ENCODE data around the gene LGMN.
A peak's percentile ranks its signal among the peaks of the same experiment; 100 is the strongest.
"Not testable (repeated sequence)": the region's sequence is repeated elsewhere in the genome, so short reads cannot be mapped to it uniquely, and the experiment has no call there.

LGMN gene

GRCh38 chr14:92750222-92750728 is 1.8 kb upstream of the LGMN start:
- not testable (repeated sequence) for H3K9me3 ChIP-seq (ENCODE audit: control insufficient read depth, low read length); H3K36me3 ChIP-seq (ENCODE audit: control insufficient read depth, insufficient read depth, low read length); H3K4me1 ChIP-seq (ENCODE audit: control insufficient read depth, insufficient read depth, low read length, poor library complexity, severe bottlenecking); H3K27me3 ChIP-seq (replicated peaks; ENCODE audit: control insufficient read depth, insufficient read depth, low read length, poor library complexity, severe bottlenecking); H3K27ac ChIP-seq (ENCODE audit: insufficient read depth, low read length, poor library complexity, severe bottlenecking)
- peak overlapping the region; percentile 33 for H3K4me3 ChIP-seq (ENCODE audit: insufficient read depth, low read depth, low read length, poor library complexity, severe bottlenecking)
- peak; percentile 5 to 27 (median 7) for DNase-seq

DNA sequence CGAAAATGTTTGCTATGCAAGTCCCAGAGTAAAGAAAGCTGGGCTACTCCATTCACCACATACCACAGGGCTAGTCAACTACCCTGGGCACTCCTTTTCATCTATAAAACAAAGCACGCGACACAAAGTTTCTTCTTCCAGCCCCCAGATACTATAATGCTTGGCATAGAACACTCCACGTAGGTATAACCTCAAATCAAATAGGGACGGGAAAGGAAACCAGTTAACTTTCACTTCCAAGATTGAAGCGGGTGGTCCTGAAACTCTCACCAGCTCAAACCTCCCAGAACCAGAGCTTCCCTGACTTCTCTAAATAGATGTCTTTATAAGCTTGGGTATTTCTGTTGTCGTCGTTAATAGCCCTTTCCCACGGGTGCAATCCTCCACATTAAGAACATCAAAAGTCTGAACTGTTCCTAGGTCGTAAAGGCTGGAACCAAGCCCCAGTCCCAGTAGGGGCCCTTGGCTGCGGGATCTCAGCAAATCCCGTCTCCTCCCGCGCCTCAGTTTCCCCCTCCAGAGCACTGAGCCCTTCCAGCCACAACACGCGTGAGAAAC is 647 bp downstream of the LGMN start:
- Histone ChIP-seq H3K4me3 (ENCODE audit: insufficient read depth, low read depth, low read length, poor library complexity, severe bottlenecking) (peak overlapping the region; percentile 69), H3K9me3 (ENCODE audit: control insufficient read depth, low read length) (no peaks in the 10 kb centered on the region), H3K36me3 (ENCODE audit: control insufficient read depth, insufficient read depth, low read length) (no peaks in the 10 kb centered on the region), H3K27me3 (replicated peaks; ENCODE audit: control insufficient read depth, insufficient read depth, low read length, poor library complexity, severe bottlenecking) (peaks cover 5% of the 10 kb centered on the region), H3K4me1 (ENCODE audit: control insufficient read depth, insufficient read depth, low read length, poor library complexity, severe bottlenecking) (no peaks in the 10 kb centered on the region), H3K27ac (ENCODE audit: insufficient read depth, low read length, poor library complexity, severe bottlenecking) (peak overlapping the region; percentile 14)
- no peak for DNase-seq

DNA sequence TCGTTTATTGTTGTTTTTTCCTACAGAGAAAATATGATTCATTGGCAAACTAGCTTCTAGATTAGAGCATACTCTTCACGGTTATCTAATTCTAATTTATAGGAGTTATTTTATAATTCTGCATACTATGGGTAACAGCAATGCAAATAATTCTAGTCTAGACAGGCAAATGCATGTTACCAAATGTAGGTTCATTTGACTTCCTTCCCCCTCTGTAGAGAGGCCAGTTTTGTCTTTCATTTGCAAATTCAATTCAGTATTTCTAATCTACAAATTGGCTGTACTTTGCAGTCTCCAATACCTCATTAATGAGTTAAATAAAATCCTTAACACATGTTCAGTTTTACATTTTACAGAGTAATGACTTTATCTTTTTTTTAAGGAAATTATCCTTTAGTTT is 4.2 kb downstream of the LGMN start:
- Histone ChIP-seq H3K36me3 (ENCODE audit: control insufficient read depth, insufficient read depth, low read length) (no peaks in the 10 kb centered on the region), H3K9me3 (ENCODE audit: control insufficient read depth, low read length) (no peaks in the 10 kb centered on the region), H3K4me3 (ENCODE audit: insufficient read depth, low read depth, low read length, poor library complexity, severe bottlenecking) (no peak overlapping the region), H3K4me1 (ENCODE audit: control insufficient read depth, insufficient read depth, low read length, poor library complexity, severe bottlenecking) (no peaks in the 10 kb centered on the region), H3K27me3 (replicated peaks; ENCODE audit: control insufficient read depth, insufficient read depth, low read length, poor library complexity, severe bottlenecking) (peaks cover 5% of the 10 kb centered on the region), H3K27ac (ENCODE audit: insufficient read depth, low read length, poor library complexity, severe bottlenecking) (no peak overlapping the region)
- no peak for DNase-seq

DNA sequence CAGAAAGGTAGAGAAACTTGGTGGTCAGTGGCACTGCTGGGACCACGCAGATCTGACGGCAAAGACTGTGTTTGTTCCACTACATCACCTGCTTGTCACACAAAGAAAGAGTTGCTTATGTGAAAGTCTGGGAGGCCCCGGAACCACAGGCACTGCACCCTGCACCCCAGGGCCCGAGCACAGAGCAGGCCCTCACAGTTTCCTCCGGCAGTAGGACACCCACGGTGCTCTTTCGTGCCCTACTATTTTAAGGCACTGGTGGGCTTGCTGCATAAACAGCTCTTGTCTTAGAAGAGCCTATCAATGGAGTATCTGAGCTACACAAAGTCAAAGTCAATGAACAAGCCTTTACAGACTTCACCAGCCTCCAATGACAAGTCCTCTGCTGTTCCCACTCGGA is 8.0 kb downstream of the LGMN start:
- Histone ChIP-seq H3K4me3 (ENCODE audit: insufficient read depth, low read depth, low read length, poor library complexity, severe bottlenecking) (no peak overlapping the region), H3K36me3 (ENCODE audit: control insufficient read depth, insufficient read depth, low read length) (no peaks in the 10 kb centered on the region), H3K27ac (ENCODE audit: insufficient read depth, low read length, poor library complexity, severe bottlenecking) (no peak overlapping the region), H3K27me3 (replicated peaks; ENCODE audit: control insufficient read depth, insufficient read depth, low read length, poor library complexity, severe bottlenecking) (no peaks in the 10 kb centered on the region), H3K4me1 (ENCODE audit: control insufficient read depth, insufficient read depth, low read length, poor library complexity, severe bottlenecking) (no peaks in the 10 kb centered on the region), H3K9me3 (ENCODE audit: control insufficient read depth, low read length) (no peaks in the 10 kb centered on the region)
- no peak for DNase-seq

GRCh38 chr14:92737619-92738188 is 10.7 kb downstream of the LGMN start:
- no peaks in the 10 kb centered on the region for H3K27me3 ChIP-seq (replicated peaks; ENCODE audit: control insufficient read depth, insufficient read depth, low read length, poor library complexity, severe bottlenecking)
- no peaks in the 10 kb centered on the region for H3K4me1 ChIP-seq (ENCODE audit: control insufficient read depth, insufficient read depth, low read length, poor library complexity, severe bottlenecking)
- no peak overlapping the region for H3K27ac ChIP-seq (ENCODE audit: insufficient read depth, low read length, poor library complexity, severe bottlenecking)
- no peak overlapping the region for H3K4me3 ChIP-seq (ENCODE audit: insufficient read depth, low read depth, low read length, poor library complexity, severe bottlenecking)
- no peaks in the 10 kb centered on the region for H3K9me3 ChIP-seq (ENCODE audit: control insufficient read depth, low read length)
- no peaks in the 10 kb centered on the region for H3K36me3 ChIP-seq (ENCODE audit: control insufficient read depth, insufficient read depth, low read length)
- DNase-seq, result no peak

DNA sequence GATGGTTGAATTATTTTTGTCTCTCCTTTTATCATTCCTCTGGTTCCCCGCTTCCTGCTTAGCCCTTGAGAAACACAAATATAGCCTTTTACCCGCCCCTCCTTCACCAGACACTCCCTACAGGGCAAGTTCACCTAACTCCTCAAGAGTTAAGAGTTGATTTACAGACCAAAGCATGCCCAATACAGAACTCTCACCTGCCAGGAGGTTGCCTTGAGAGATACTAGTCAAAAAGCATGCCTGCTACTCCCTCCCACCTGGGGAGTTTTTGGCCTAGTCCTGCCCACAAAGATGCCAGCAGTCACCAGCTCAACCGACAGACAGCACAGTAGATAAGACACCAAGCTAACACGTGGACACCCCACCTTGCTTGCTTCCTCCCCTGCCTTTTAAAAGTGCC is 11.2 kb downstream of the LGMN start:
- DNase-seq, result no peak
- Histone ChIP-seq H3K9me3 (ENCODE audit: control insufficient read depth, low read length) (no peaks in the 10 kb centered on the region), H3K4me3 (ENCODE audit: insufficient read depth, low read depth, low read length, poor library complexity, severe bottlenecking) (no peak overlapping the region), H3K27ac (ENCODE audit: insufficient read depth, low read length, poor library complexity, severe bottlenecking) (no peak overlapping the region), H3K4me1 (ENCODE audit: control insufficient read depth, insufficient read depth, low read length, poor library complexity, severe bottlenecking) (no peaks in the 10 kb centered on the region), H3K27me3 (replicated peaks; ENCODE audit: control insufficient read depth, insufficient read depth, low read length, poor library complexity, severe bottlenecking) (no peaks in the 10 kb centered on the region), H3K36me3 (ENCODE audit: control insufficient read depth, insufficient read depth, low read length) (no peaks in the 10 kb centered on the region)

DNA sequence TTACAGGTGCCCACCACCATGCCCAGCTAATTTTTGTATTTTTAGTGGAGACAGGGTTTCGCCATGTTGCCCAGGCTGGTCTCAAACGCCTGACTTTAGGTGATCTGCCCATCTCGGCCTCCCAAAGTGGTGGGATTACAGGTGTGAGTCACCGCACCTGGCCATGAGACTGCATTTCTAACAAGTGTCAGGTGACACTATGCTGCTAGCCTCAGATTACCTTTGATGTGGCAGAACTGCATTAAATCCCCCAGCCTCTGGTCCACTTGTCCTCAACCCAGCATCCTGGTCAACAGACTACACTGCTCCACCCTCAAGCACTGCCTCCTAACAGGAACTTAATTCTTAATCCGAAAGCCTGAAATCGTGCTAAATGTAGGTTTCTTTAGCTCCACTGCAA is 13.1 kb downstream of the LGMN start:
- Histone ChIP-seq H3K9me3 (ENCODE audit: control insufficient read depth, low read length) (no peaks in the 10 kb centered on the region), H3K27ac (ENCODE audit: insufficient read depth, low read length, poor library complexity, severe bottlenecking) (no peak overlapping the region), H3K27me3 (replicated peaks; ENCODE audit: control insufficient read depth, insufficient read depth, low read length, poor library complexity, severe bottlenecking) (no peaks in the 10 kb centered on the region), H3K4me3 (ENCODE audit: insufficient read depth, low read depth, low read length, poor library complexity, severe bottlenecking) (no peak overlapping the region), H3K4me1 (ENCODE audit: control insufficient read depth, insufficient read depth, low read length, poor library complexity, severe bottlenecking) (no peaks in the 10 kb centered on the region), H3K36me3 (ENCODE audit: control insufficient read depth, insufficient read depth, low read length) (no peaks in the 10 kb centered on the region)
- DNase-seq, result no peak

GRCh38 chr14:92734618-92735017 is 13.8 kb downstream of the LGMN start:
- no peaks in the 10 kb centered on the region for H3K4me1 ChIP-seq (ENCODE audit: control insufficient read depth, insufficient read depth, low read length, poor library complexity, severe bottlenecking)
- DNase-seq, result no peak
- H3K4me3 ChIP-seq (ENCODE audit: insufficient read depth, low read depth, low read length, poor library complexity, severe bottlenecking), result no peak overlapping the region
- no peaks in the 10 kb centered on the region for H3K27me3 ChIP-seq (replicated peaks; ENCODE audit: control insufficient read depth, insufficient read depth, low read length, poor library complexity, severe bottlenecking)
- no peaks in the 10 kb centered on the region for H3K9me3 ChIP-seq (ENCODE audit: control insufficient read depth, low read length)
- no peak overlapping the region for H3K27ac ChIP-seq (ENCODE audit: insufficient read depth, low read length, poor library complexity, severe bottlenecking)
- no peaks in the 10 kb centered on the region for H3K36me3 ChIP-seq (ENCODE audit: control insufficient read depth, insufficient read depth, low read length)

GRCh38 chr14:92733007-92733406 is 15.4 kb downstream of the LGMN start:
- no peaks in the 10 kb centered on the region for H3K27me3 ChIP-seq (replicated peaks; ENCODE audit: control insufficient read depth, insufficient read depth, low read length, poor library complexity, severe bottlenecking)
- no peaks in the 10 kb centered on the region for H3K9me3 ChIP-seq (ENCODE audit: control insufficient read depth, low read length)
- H3K4me1 ChIP-seq (ENCODE audit: control insufficient read depth, insufficient read depth, low read length, poor library complexity, severe bottlenecking), result no peaks in the 10 kb centered on the region
- no peaks in the 10 kb centered on the region for H3K36me3 ChIP-seq (ENCODE audit: control insufficient read depth, insufficient read depth, low read length)
- no peak overlapping the region for H3K4me3 ChIP-seq (ENCODE audit: insufficient read depth, low read depth, low read length, poor library complexity, severe bottlenecking)
- DNase-seq, result no peak
- H3K27ac ChIP-seq (ENCODE audit: insufficient read depth, low read length, poor library complexity, severe bottlenecking), result no peak overlapping the region

DNA sequence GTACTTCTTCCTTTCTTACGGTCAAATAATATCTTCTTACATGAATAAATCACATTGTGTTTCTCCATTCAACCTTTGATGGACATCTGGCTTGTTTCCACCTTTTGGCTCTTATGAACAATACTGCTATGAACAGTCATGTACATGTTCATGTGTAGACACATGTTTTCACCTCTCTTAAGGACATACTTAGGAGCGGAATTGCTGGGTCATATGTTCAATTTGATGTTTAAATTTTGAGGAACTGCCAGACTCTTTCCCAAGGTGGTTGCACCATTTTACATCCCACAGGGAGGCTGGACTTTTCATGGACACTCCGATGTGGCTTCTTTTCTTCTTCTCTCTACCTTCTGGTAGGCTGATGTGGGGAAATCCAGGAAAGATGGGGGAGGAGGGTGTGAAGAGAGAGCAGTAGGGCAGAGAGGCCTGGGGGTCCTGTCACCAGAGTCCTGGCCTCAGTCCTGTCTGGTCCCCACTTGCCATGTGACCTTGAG is 16.8 kb downstream of the LGMN start:
- Histone ChIP-seq H3K9me3 (ENCODE audit: control insufficient read depth, low read length) (no peaks in the 10 kb centered on the region), H3K4me1 (ENCODE audit: control insufficient read depth, insufficient read depth, low read length, poor library complexity, severe bottlenecking) (no peaks in the 10 kb centered on the region), H3K27ac (ENCODE audit: insufficient read depth, low read length, poor library complexity, severe bottlenecking) (no peak overlapping the region), H3K27me3 (replicated peaks; ENCODE audit: control insufficient read depth, insufficient read depth, low read length, poor library complexity, severe bottlenecking) (no peaks in the 10 kb centered on the region), H3K36me3 (ENCODE audit: control insufficient read depth, insufficient read depth, low read length) (no peaks in the 10 kb centered on the region), H3K4me3 (ENCODE audit: insufficient read depth, low read depth, low read length, poor library complexity, severe bottlenecking) (no peak overlapping the region)
- no peak for DNase-seq
